Measurements from ENCODE around the gene ATF6B.

GRCh38 chr6:32177183-32177787 lies 49.2 kb upstream of the ATF6B start:
- TF ChIP-seq, protein P1, sequence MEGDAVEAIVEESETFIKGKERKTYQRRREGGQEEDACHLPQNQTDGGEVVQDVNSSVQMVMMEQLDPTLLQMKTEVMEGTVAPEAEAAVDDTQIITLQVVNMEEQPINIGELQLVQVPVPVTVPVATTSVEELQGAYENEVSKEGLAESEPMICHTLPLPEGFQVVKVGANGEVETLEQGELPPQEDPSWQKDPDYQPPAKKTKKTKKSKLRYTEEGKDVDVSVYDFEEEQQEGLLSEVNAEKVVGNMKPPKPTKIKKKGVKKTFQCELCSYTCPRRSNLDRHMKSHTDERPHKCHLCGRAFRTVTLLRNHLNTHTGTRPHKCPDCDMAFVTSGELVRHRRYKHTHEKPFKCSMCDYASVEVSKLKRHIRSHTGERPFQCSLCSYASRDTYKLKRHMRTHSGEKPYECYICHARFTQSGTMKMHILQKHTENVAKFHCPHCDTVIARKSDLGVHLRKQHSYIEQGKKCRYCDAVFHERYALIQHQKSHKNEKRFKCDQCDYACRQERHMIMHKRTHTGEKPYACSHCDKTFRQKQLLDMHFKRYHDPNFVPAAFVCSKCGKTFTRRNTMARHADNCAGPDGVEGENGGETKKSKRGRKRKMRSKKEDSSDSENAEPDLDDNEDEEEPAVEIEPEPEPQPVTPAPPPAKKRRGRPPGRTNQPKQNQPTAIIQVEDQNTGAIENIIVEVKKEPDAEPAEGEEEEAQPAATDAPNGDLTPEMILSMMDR (IDR thresholded peaks at IDR 0.05), result no peak
- no peak for TF ChIP-seq EP300 (IDR thresholded peaks at IDR 0.05)

Measured in gastroesophageal sphincter (tissue), 3 donors.